BE2C (cell line): ENCODE data around the gene ADCY10.
A peak's percentile ranks its signal among the peaks of the same experiment; 100 is the strongest.

Experiments used
- DNase-seq: peaks from one replicate; pipeline ENCODE4 v3.0.0-alpha.2; 2020
- H3K27me3 ChIP-seq: fragments of 250-450 bp; sonication (Bioruptor Pico); 2 replicates; pipeline ENCODE4 v1.5.1; 2020; ENCODE audit warnings: mild to moderate bottlenecking
- H3K36me3 ChIP-seq: fragments of 250-450 bp; sonication (Bioruptor Pico); 2 replicates; pipeline ENCODE4 v1.5.1; 2020; ENCODE audit warnings: mild to moderate bottlenecking
- H3K4me1 ChIP-seq: fragments of 250-450 bp; sonication (Bioruptor Pico); 2 replicates; pipeline ENCODE4 v1.5.1; 2020
- H3K4me3 ChIP-seq: 2 replicates; pipeline ENCODE4 v1.5.1; 2011; ENCODE audit warnings: low read depth, low read length
- H3K9me3 ChIP-seq: fragments of 250-450 bp; sonication (Bioruptor Pico); 2 replicates; pipeline ENCODE4 v1.5.1; 2020
- CTCF ChIP-seq: IDR thresholded peaks from 2 replicates; pipeline ENCODE4 v1.5.1; 2012; ENCODE audit warnings: mild to moderate bottlenecking, low read depth, low read length

ADCY10 gene

GRCh38 chr1:167947733-167948132 lies 33.8 kb upstream of the ADCY10 start:
- TF ChIP-seq CTCF: no peak
- H3K4me3 ChIP-seq: no peak overlapping the region
- no peaks in the 10 kb centered on the region for H3K4me1 ChIP-seq
- DNase-seq: no peak
- no peaks in the 10 kb centered on the region for H3K27me3 ChIP-seq
- no peaks in the 10 kb centered on the region for H3K9me3 ChIP-seq
- H3K36me3 ChIP-seq: peaks cover 4% of the 10 kb centered on the region; the same call in 1 of the 2 replicates

- Histone ChIP-seq H3K9me3 (no peaks in the 10 kb centered on the region), H3K4me1 (no peaks in the 10 kb centered on the region), H3K4me3 (no peak overlapping the region), H3K27me3 (no peaks in the 10 kb centered on the region), H3K36me3 (no peaks in the 10 kb centered on the region)
- no peak for DNase-seq
- TF ChIP-seq CTCF: no peak
Measured at GRCh38 chr1:167943541-167943940, 29.6 kb upstream of the ADCY10 start.

- DNase-seq: no peak
- no peaks in the 10 kb centered on the region for H3K9me3 ChIP-seq
- no peaks in the 10 kb centered on the region for H3K36me3 ChIP-seq
- no peak for TF ChIP-seq CTCF
- H3K27me3 ChIP-seq: no peaks in the 10 kb centered on the region
- no peaks in the 10 kb centered on the region for H3K4me1 ChIP-seq
- H3K4me3 ChIP-seq: no peak overlapping the region
Measured at GRCh38 chr1:167940264-167940663, 26.3 kb upstream of the ADCY10 start.

GRCh38 chr1:167938080-167938636 lies 24.2 kb upstream of the ADCY10 start:
- TF ChIP-seq CTCF: no peak
- no peaks in the 10 kb centered on the region for H3K36me3 ChIP-seq
- no peaks in the 10 kb centered on the region for H3K27me3 ChIP-seq
- no peaks in the 10 kb centered on the region for H3K9me3 ChIP-seq
- peaks cover 3% of the 10 kb centered on the region; the same call in 1 of the 2 replicates for H3K4me1 ChIP-seq
- no peak for DNase-seq
- H3K4me3 ChIP-seq: peak overlapping the region; percentile 93

- H3K4me1 ChIP-seq: peaks cover 3% of the 10 kb centered on the region; the same call in 1 of the 2 replicates
- peak overlapping the region; percentile 93 for H3K4me3 ChIP-seq
- DNase-seq: no peak
- H3K27me3 ChIP-seq: no peaks in the 10 kb centered on the region
- TF ChIP-seq CTCF: no peak
- H3K9me3 ChIP-seq: no peaks in the 10 kb centered on the region
- no peaks in the 10 kb centered on the region for H3K36me3 ChIP-seq
Measured at GRCh38 chr1:167937709-167938010, 23.7 kb upstream of the ADCY10 start.

GRCh38 chr1:167936930-167937708 lies 23.2 kb upstream of the ADCY10 start, which contains the start of gene MPC2:
Gene MPC2, minus strand, starts transcription at chr1:167937072. Its CDS starts 1,231 bp downstream, at chr1:167935841.
- no peaks in the 10 kb centered on the region for H3K27me3 ChIP-seq
- peak within 1 kb of the TSS; percentile 93 for H3K4me3 ChIP-seq
- no peaks in the 10 kb centered on the region for H3K9me3 ChIP-seq
- peaks cover 3% of the 10 kb centered on the region; the same call in 1 of the 2 replicates for H3K4me1 ChIP-seq
- H3K36me3 ChIP-seq: no peaks in the 10 kb centered on the region
- peak; percentile 58 for DNase-seq
- no peak for TF ChIP-seq CTCF
